HPDE6-E6E7 (cell line): Measurements from ENCODE around the gene HOXD4.

Experiments
- DNase-seq: peaks from one replicate; pipeline ENCODE4 v3.0.0; 2011; ENCODE audit warnings: missing footprints; ENCODE audit errors: extremely low spot score

Gene HOXD4

GRCh38 chr2:176126929-176127773, 24.2 kb upstream of the HOXD4 start:
- DNase-seq: no peak

GRCh38 chr2:176127774-176128072, 23.6 kb upstream of the HOXD4 start:
- no peak for DNase-seq

- no peak for DNase-seq
Measured at GRCh38 chr2:176128172-176128981, 23.0 kb upstream of the HOXD4 start.

- no peak for DNase-seq
Measured at GRCh38 chr2:176128982-176129796, 22.2 kb upstream of the HOXD4 start, which contains the start of gene HOXD8. TSS of gene HOXD8 (plus strand) at chr2:176129705. CDS start at chr2:176130367, 662 bp downstream.

GRCh38 chr2:176129813-176130146, 21.6 kb upstream of the HOXD4 start:
- no peak for DNase-seq

GRCh38 chr2:176130147-176130956, 21.0 kb upstream of the HOXD4 start:
- no peak for DNase-seq

GRCh38 chr2:176130957-176131847, 20.1 kb upstream of the HOXD4 start:
- DNase-seq: no peak

GRCh38 chr2:176131848-176132158, 19.5 kb upstream of the HOXD4 start:
- no peak for DNase-seq

GRCh38 chr2:176132205-176133171, 18.9 kb upstream of the HOXD4 start:
- DNase-seq: no peak

- no peak for DNase-seq
Measured at GRCh38 chr2:176133389-176133788, 18.0 kb upstream of the HOXD4 start.

GRCh38 chr2:176134035-176134434, 17.3 kb upstream of the HOXD4 start:
- no peak for DNase-seq

GRCh38 chr2:176135035-176135440, 16.3 kb upstream of the HOXD4 start:
- no peak for DNase-seq

GRCh38 chr2:176136374-176137251, 14.7 kb upstream of the HOXD4 start:
- no peak for DNase-seq

- no peak for DNase-seq
Measured at GRCh38 chr2:176137252-176137580, 14.1 kb upstream of the HOXD4 start.

GRCh38 chr2:176137906-176138305, 13.4 kb upstream of the HOXD4 start:
- DNase-seq: no peak

GRCh38 chr2:176138526-176138922, 12.8 kb upstream of the HOXD4 start:
- no peak for DNase-seq

GRCh38 chr2:176138923-176139660, 12.3 kb upstream of the HOXD4 start:
- no peak for DNase-seq
